ENCODE results near the gene RABGGTA. TPM values are rescaled to one million over a fixed set of nuclear protein-coding genes. Genes with fewer than 3 reads are reported as not detected.

Gene RABGGTA
- total RNA-seq, 3 donors from 2014 or later = 24.8 to 41.6 (median 34.4) TPM

DNA sequence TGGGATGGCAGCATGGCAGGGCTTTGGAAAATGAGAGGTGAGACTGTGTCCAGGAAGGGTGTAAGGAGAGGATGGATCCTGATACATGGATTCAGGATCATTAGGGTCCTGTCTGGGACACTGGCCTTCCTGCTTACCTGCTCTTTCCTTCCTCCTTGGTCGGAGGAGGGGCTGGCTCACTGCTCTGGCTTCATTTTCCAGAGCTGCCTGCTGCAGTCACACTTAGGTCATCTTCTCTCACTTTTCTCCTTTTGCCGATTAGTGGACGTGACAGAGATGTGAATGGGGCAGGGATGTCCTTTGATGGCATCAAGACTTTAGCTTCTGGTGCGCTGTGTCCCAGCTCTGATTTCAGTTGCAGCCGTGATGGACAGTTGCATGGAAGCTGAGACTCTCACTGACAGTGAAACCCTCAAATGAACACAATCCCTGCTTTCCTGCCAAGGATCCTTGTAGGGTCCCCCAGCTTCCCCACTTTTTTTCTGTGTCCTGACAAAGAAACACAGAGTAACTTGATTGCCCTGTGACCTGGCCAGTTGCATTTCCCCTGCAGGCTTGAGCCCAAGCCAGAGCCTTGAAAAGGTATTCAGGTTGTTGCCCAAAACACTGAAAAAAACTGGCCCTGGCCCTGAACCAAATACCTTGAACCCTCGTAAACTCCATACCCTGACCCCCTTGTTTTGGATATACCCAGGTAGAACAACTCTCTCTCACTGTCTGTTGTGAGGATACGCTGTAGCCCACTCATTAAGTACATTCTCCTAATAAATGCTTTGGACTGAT, 37.1 kb upstream of the RABGGTA start:
- no peak overlapping the region for H3K4me3 ChIP-seq
- H3K36me3 ChIP-seq = peaks cover 13% of the 10 kb centered on the region
- DNase-seq (ENCODE audit: low spot score in 2 of 2) = no peak
- H3K4me1 ChIP-seq = peaks cover 12 to 19% of the 10 kb centered on the region in 2 donors
- H3K27ac ChIP-seq = peak overlapping the region; percentile 19 to 90
- no peaks in the 10 kb centered on the region for H3K9me3 ChIP-seq
- intact Hi-C loops (cut with DNase I; ENCODE audit: low total_unique reads) = loop anchor here (10.0 kb wide), 1 partner anchor 64 kb away; the partner anchor contains the start of gene TINF2
- no peaks in the 10 kb centered on the region for H3K27me3 ChIP-seq
- TF ChIP-seq, protein P1, sequence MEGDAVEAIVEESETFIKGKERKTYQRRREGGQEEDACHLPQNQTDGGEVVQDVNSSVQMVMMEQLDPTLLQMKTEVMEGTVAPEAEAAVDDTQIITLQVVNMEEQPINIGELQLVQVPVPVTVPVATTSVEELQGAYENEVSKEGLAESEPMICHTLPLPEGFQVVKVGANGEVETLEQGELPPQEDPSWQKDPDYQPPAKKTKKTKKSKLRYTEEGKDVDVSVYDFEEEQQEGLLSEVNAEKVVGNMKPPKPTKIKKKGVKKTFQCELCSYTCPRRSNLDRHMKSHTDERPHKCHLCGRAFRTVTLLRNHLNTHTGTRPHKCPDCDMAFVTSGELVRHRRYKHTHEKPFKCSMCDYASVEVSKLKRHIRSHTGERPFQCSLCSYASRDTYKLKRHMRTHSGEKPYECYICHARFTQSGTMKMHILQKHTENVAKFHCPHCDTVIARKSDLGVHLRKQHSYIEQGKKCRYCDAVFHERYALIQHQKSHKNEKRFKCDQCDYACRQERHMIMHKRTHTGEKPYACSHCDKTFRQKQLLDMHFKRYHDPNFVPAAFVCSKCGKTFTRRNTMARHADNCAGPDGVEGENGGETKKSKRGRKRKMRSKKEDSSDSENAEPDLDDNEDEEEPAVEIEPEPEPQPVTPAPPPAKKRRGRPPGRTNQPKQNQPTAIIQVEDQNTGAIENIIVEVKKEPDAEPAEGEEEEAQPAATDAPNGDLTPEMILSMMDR (IDR thresholded peaks at IDR 0.05) = peak in 1 of 3 donors; percentile 1
- no peak for TF ChIP-seq POLR2A (IDR thresholded peaks at IDR 0.05)

- TF ChIP-seq, protein P1 (IDR thresholded peaks at IDR 0.05) = peak; percentile 65 to 81 (median 72)
- TF ChIP-seq POLR2A (IDR thresholded peaks at IDR 0.05) (no peak), POLR2AphosphoS5 (IDR thresholded peaks at IDR 0.05) (no peak)
- Histone ChIP-seq H3K4me1 (peaks cover 12 to 19% of the 10 kb centered on the region in 2 donors), H3K36me3 (peaks cover 15% of the 10 kb centered on the region), H3K4me3 (no peak within 1 kb of the TSS), H3K27ac (peak within 1 kb of the TSS; percentile 34 to 90), H3K27me3 (no peaks in the 10 kb centered on the region), H3K9me3 (no peaks in the 10 kb centered on the region)
- intact Hi-C loops (cut with DNase I; ENCODE audit: low total_unique reads) = loop anchor here (10.0 kb wide), 1 partner anchor 63 kb away; the partner anchor contains the start of gene TINF2
- DNase-seq (ENCODE audit: low spot score in 2 of 2) = no peak
Observed at GRCh38 chr14:24307575-24308341, 36.4 kb upstream of the RABGGTA start, which contains the start of gene CIDEB. TSS of gene CIDEB (minus strand) at chr14:24307977. CDS start at chr14:24307858, 119 bp downstream.

- H3K4me3 ChIP-seq = no peak overlapping the region
- no peak overlapping the region for H3K27ac ChIP-seq
- intact Hi-C loops (cut with DNase I; ENCODE audit: low total_unique reads) = loop anchor here (10.0 kb wide), 1 partner anchor 62 kb away; the partner anchor contains the start of gene TINF2
- peaks cover 12 to 19% of the 10 kb centered on the region in 2 donors for H3K4me1 ChIP-seq
- DNase-seq (ENCODE audit: low spot score in 2 of 2) = no peak
- H3K9me3 ChIP-seq = no peaks in the 10 kb centered on the region
- no peak for TF ChIP-seq POLR2A (IDR thresholded peaks at IDR 0.05)
- no peak for TF ChIP-seq POLR2AphosphoS5 (IDR thresholded peaks at IDR 0.05)
- TF ChIP-seq, protein P1 (IDR thresholded peaks at IDR 0.05) = no peak
- no peaks in the 10 kb centered on the region for H3K27me3 ChIP-seq
- H3K36me3 ChIP-seq = peaks cover 15% of the 10 kb centered on the region
Observed at GRCh38 chr14:24307156-24307574, 35.8 kb upstream of the RABGGTA start.

DNA sequence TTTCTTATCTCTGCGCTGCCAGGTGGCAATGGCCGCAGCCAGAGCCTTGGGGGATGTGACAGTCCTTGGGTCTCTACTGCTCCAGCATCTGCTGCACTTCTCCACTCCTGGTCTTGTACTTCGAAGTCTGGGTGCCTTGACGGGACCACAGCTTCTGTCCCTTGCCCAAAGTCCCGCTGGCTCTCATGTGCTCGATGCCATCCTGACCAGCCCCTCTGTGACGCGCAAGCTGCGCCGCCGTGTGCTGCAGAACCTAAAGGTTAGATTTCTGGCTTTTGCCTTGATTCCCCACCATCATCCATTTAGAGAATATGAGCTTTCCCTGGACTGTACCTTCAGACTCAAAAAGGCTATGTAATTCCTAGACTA, 32.6 kb upstream of the RABGGTA start:
- no peak overlapping the region for H3K27ac ChIP-seq
- no peak for DNase-seq (ENCODE audit: low spot score in 2 of 2)
- peaks cover 4 to 11% of the 10 kb centered on the region in 2 donors for H3K4me1 ChIP-seq
- TF ChIP-seq POLR2AphosphoS5 (IDR thresholded peaks at IDR 0.05) = no peak
- TF ChIP-seq, protein P1 (IDR thresholded peaks at IDR 0.05) = no peak
- no peak for TF ChIP-seq POLR2A (IDR thresholded peaks at IDR 0.05)
- no peak overlapping the region for H3K4me3 ChIP-seq
- peaks cover 15% of the 10 kb centered on the region for H3K36me3 ChIP-seq
- no peaks in the 10 kb centered on the region for H3K27me3 ChIP-seq
- intact Hi-C loops (cut with DNase I; ENCODE audit: low total_unique reads) = loop anchor here (10.0 kb wide), 1 partner anchor 59 kb away; the partner anchor contains the start of gene TINF2
- H3K9me3 ChIP-seq = no peaks in the 10 kb centered on the region

Measured in breast epithelium (tissue), 4 donors.